Dermis microvascular lymphatic vessel endothelial cell (primary cell): Measurements from ENCODE around the gene JMY. TPM values are rescaled to one million over a fixed set of nuclear protein-coding genes. Genes with fewer than 3 reads are reported as not detected.
A peak's percentile ranks its signal among the peaks of the same experiment; 100 is the strongest.
"Not testable (repeated sequence)": the region's sequence is repeated elsewhere in the genome, so short reads cannot be mapped to it uniquely, and the experiment has no call there.

Experiments
- DNase-seq, 2 donors: peaks; one replicate each; pipeline versions ENCODE4 v3.0.0 to v3.0.0-alpha.2; 2010; ENCODE audit warnings: low read depth in 2 of 2
- total RNA-seq: library from RNA; depleted of rRNA; stranded (reverse); fragments of >200 nt; gene quantifications from 2 replicates; pipeline ENCODE4 v1.2.1, GENCODE V29; 2014

JMY gene
- total RNA-seq, 1 donor from 2014 or later: 9.1 TPM

- DNase-seq: peak in 1 of 2 donors; percentile 39
These were observed 1.2 kb downstream of the JMY start for GRCh38 chr5:79236970-79237739.

GRCh38 chr5:79237740-79238560 is 2.0 kb downstream of the JMY start:
- no peak for DNase-seq

GRCh38 chr5:79240561-79240960 is 4.6 kb downstream of the JMY start:
- no peak for DNase-seq

GRCh38 chr5:79241535-79241979 is 5.6 kb downstream of the JMY start:
- DNase-seq: no peak

GRCh38 chr5:79242242-79243039 is 6.5 kb downstream of the JMY start:
- DNase-seq: no peak

- no peak for DNase-seq
These were observed 7.3 kb downstream of the JMY start for GRCh38 chr5:79243224-79243623.

GRCh38 chr5:79254067-79254466 is 18.1 kb downstream of the JMY start:
- DNase-seq: not testable (repeated sequence)

GRCh38 chr5:79255786-79256557 is 20.0 kb downstream of the JMY start:
- DNase-seq: peak in 1 of 2 donors; percentile 48

- no peak for DNase-seq
These were observed 20.6 kb downstream of the JMY start for GRCh38 chr5:79256563-79256962.

GRCh38 chr5:79257314-79257713 is 21.4 kb downstream of the JMY start:
- no peak for DNase-seq

- DNase-seq: no peak
These were observed 22.9 kb downstream of the JMY start for GRCh38 chr5:79258801-79259200.

GRCh38 chr5:79259383-79259782 is 23.5 kb downstream of the JMY start:
- no peak for DNase-seq

- DNase-seq: no peak
These were observed 23.9 kb downstream of the JMY start for GRCh38 chr5:79259810-79260209.

GRCh38 chr5:79261897-79262296 is 26.0 kb downstream of the JMY start:
- no peak for DNase-seq

GRCh38 chr5:79263290-79263689 is 27.4 kb downstream of the JMY start:
- no peak for DNase-seq

GRCh38 chr5:79267180-79267579 is 31.2 kb downstream of the JMY start:
- no peak for DNase-seq

- DNase-seq: no peak
These were observed 33.8 kb downstream of the JMY start for GRCh38 chr5:79269733-79270166.

- no peak for DNase-seq
These were observed 37.4 kb downstream of the JMY start for GRCh38 chr5:79273341-79273740.

- no peak for DNase-seq
These were observed 48.9 kb downstream of the JMY start for GRCh38 chr5:79284846-79285245.

GRCh38 chr5:79285285-79285684 is 49.4 kb downstream of the JMY start:
- no peak for DNase-seq

GRCh38 chr5:79285833-79286232 is 49.9 kb downstream of the JMY start:
- DNase-seq: no peak
